ENCODE measurements around the gene KLK4.

KLK4 gene

DNA sequence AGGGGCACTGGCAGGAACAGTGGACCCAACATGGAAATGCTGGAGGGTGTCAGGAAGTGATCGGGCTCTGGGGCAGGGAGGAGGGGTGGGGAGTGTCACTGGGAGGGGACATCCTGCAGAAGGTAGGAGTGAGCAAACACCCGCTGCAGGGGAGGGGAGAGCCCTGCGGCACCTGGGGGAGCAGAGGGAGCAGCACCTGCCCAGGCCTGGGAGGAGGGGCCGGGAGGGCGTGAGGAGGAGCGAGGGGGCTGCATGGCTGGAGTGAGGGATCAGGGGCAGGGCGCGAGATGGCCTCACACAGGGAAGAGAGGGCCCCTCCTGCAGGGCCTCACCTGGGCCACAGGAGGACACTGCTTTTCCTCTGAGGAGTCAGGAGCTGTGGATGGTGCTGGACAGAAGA, 33.9 kb downstream of the KLK4 start:
- DNase-seq: no peak

DNA sequence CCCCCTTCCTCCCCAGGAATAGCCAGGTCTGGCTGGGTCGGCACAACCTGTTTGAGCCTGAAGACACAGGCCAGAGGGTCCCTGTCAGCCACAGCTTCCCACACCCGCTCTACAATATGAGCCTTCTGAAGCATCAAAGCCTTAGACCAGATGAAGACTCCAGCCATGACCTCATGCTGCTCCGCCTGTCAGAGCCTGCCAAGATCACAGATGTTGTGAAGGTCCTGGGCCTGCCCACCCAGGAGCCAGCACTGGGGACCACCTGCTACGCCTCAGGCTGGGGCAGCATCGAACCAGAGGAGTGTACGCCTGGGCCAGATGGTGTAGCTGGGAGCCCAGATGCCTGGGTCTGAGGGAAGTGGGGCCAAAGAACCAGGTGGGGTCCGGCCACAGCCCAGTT, 34.7 kb downstream of the KLK4 start:
- DNase-seq: no peak

DNA sequence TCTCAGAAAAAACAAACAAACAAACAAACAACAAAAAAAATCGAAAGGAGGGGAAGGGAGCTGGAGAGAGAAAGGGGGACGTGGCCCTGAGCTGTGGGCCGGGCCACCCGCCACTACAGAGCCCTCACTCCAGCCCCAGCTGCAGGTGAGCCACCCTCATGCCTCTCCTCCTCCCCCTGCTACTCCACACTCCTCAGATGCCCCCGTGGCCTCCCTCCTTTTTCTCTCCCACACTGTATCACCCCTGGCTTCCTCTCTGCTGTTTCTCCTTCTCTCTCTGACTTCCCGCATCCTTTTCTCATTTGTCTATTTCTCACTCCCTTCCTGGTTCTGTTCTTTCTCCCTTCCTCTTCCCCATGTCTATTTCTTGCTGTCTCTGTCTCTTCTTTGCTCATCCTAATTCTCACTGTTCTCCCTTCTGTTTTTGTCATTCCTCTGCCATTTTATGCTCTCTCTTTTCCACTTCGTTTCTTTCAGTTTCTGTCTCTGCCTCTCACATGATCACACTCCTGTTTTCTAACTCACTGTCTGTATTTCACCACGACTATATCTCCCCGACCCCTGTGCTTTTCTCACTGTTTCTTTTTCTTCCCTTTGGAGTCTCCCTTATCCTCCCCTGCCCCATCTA, 35.3 kb downstream of the KLK4 start:
- no peak for DNase-seq

DNA sequence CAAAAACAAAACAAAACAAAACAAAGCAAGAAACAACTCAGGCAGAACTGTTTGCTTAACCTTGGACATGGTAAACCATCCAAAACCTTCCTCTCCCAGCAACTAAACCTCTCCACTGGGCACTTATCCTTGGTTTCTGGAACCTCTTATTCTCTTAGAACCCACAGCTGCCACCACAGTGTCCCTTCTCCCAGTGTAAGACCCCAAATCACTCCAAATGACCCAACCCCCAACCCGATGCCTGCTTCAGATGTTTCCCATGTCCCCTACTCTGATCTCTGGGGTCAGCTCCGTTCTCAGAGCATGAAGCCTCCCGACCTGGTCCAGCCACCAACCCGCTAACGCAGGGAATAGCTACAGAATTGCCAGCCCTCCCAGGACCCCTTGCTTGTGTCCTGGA, 37.0 kb downstream of the KLK4 start:
- DNase-seq: no peak

DNA sequence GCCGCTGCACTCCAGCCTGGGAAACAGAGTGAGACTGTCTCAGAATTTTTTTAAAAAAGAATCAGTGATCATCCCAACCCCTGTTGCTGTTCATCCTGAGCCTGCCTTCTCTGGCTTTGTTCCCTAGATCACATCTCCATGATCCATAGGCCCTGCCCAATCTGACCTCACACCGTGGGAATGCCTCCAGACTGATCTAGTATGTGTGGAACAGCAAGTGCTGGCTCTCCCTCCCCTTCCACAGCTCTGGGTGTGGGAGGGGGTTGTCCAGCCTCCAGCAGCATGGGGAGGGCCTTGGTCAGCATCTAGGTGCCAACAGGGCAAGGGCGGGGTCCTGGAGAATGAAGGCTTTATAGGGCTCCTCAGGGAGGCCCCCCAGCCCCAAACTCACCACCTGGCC, 38.1 kb downstream of the KLK4 start, which contains the start of gene KLK2:
Gene KLK2, plus strand, starts transcription at position 384 of the 400 bp plus-strand sequence. CDS start 35 bp downstream, outside the sequence.
- no peak for DNase-seq

DNA sequence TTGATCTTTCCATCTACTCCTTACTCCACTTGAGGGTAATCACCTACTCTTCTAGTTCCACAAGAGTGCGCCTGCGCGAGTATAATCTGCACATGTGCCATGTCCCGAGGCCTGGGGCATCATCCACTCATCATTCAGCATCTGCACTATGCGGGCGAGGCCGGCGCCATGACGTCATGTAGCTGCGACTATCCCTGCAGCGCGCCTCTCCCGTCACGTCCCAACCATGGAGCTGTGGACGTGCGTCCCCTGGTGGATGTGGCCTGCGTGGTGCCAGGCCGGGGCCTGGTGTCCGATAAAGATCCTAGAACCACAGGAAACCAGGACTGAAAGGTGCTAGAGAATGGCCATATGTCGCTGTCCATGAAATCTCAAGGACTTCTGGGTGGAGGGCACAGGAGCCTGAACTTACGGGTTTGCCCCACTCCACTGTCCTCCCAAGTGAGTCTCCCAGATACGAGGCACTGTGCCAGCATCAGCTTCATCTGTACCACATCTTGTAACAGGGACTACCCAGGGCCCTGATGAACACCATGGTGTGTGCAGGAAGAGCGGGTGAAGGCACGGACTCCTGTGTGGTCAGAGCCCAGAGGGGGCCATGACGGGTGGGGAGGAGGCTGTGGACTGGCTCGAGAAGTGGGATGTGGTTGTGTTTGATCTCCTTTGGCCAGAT, 40.6 kb downstream of the KLK4 start:
- no peak for DNase-seq

DNA sequence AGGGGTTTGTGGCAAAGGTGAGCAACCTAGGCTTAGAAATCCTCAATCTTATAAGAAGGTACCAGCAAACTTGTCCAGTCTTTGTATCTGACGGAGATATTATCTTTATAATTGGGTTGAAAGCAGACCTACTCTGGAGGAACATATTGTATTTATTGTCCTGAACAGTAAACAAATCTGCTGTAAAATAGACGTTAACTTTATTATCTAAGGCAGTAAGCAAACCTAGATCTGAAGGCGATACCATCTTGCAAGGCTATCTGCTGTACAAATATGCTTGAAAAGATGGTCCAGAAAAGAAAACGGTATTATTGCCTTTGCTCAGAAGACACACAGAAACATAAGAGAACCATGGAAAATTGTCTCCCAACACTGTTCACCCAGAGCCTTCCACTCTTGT, 41.7 kb downstream of the KLK4 start:
- DNase-seq: no peak

DNA sequence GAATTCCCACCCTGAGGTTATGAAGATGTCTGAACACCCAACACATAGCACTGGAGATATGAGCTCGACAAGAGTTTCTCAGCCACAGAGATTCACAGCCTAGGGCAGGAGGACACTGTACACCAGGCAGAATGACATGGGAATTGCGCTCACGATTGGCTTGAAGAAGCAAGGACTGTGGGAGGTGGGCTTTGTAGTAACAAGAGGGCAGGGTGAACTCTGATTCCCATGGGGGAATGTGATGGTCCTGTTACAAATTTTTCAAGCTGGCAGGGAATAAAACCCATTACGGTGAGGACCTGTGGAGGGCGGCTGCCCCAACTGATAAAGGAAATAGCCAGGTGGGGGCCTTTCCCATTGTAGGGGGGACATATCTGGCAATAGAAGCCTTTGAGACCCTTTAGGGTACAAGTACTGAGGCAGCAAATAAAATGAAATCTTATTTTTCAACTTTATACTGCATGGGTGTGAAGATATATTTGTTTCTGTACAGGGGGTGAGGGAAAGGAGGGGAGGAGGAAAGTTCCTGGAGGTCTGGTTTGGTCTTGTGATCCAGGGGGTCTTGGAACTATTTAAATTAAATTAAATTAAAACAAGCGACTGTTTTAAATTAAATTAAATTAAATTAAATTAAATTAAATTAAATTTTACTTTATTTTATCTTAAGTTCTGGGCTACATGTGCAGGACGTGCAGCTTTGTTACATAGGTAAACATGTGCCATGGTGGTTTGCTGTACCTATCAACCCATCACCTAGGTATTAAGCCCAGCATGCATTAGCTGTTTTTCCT, 49.5 kb downstream of the KLK4 start:
- DNase-seq: no peak

DNA sequence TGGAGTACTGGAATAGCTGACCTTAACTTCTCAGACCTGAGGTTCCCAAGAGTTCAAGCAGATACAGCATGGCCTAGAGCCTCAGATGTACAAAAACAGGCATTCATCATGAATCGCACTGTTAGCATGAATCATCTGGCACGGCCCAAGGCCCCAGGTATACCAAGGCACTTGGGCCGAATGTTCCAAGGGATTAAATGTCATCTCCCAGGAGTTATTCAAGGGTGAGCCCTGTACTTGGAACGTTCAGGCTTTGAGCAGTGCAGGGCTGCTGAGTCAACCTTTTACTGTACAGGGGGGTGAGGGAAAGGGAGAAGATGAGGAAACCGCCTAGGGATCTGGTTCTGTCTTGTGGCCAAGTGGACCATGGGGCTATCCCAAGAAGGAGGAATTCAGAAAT, 50.2 kb downstream of the KLK4 start:
- DNase-seq: no peak

DNA sequence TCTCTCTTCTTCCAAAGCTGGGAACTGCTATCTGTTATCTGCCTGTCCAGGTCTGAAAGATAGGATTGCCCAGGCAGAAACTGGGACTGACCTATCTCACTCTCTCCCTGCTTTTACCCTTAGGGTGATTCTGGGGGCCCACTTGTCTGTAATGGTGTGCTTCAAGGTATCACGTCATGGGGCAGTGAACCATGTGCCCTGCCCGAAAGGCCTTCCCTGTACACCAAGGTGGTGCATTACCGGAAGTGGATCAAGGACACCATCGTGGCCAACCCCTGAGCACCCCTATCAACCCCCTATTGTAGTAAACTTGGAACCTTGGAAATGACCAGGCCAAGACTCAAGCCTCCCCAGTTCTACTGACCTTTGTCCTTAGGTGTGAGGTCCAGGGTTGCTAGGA, 51.3 kb downstream of the KLK4 start:
- DNase-seq: no peak

DNA sequence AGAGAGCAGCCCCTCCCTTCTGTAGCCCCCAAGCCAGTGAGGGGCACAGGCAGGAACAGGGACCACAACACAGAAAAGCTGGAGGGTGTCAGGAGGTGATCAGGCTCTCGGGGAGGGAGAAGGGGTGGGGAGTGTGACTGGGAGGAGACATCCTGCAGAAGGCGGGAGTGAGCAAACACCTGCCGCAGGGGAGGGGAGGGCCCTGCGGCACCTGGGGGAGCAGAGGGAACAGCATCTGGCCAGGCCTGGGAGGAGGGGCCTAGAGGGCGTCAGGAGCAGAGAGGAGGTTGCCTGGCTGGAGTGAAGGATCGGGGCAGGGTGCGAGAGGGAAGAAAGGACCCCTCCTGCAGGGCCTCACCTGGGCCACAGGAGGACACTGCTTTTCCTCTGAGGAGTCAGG, 52.3 kb downstream of the KLK4 start:
- DNase-seq: no peak

DNA sequence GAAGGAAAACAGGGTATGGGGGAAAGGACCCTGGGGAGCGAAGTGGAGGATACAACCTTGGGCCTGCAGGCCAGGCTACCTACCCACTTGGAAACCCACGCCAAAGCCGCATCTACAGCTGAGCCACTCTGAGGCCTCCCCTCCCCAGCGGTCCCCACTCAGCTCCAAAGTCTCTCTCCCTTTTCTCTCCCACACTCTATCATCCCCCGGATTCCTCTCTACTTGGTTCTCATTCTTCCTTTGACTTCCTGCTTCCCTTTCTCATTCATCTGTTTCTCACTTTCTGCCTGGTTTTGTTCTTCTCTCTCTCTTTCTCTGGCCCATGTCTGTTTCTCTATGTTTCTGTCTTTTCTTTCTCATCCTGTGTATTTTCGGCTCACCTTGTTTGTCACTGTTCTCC, 53.8 kb downstream of the KLK4 start:
- DNase-seq: no peak

Data from NCI-H524 treated with DMSO at 0.1 percent for 48 hours (cell line).